ENCODE data around the gene TBC1D5.

Gene TBC1D5

GRCh38 chr3:17302774-17303173, 439.7 kb downstream of the TBC1D5 start:
- DNase-seq (ENCODE audit: low read depth in 2 of 2), result no peak

GRCh38 chr3:17302170-17302569, 440.3 kb downstream of the TBC1D5 start:
- no peak for DNase-seq (ENCODE audit: low read depth in 2 of 2)

- no peak for DNase-seq (ENCODE audit: low read depth in 2 of 2)
Observed at GRCh38 chr3:17301271-17301670, 441.2 kb downstream of the TBC1D5 start.

DNA sequence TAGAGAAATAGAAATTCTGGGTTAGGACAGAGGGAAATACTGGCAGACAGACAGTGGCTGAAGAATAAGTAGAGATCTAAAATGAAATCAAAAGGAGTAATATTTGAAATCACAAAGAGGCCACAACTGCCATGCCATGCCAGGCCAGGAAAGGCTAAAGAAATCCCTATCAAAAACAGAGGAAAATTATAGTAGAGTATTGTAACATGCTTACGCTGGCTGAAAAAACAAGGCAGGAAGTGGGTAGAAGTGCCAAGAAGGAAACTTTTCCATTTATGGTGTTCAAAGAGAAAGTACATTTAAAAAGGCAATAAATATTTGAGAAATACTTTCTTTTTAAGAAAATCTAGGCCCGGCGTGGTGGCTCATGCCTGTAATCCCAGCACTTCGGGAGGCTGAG, 442.0 kb downstream of the TBC1D5 start:
- DNase-seq (ENCODE audit: low read depth in 2 of 2), result no peak

GRCh38 chr3:17298038-17298437, 444.4 kb downstream of the TBC1D5 start:
- no peak for DNase-seq (ENCODE audit: low read depth in 2 of 2)

GRCh38 chr3:17292556-17292955, 449.9 kb downstream of the TBC1D5 start:
- no peak for DNase-seq (ENCODE audit: low read depth in 2 of 2)

DNA sequence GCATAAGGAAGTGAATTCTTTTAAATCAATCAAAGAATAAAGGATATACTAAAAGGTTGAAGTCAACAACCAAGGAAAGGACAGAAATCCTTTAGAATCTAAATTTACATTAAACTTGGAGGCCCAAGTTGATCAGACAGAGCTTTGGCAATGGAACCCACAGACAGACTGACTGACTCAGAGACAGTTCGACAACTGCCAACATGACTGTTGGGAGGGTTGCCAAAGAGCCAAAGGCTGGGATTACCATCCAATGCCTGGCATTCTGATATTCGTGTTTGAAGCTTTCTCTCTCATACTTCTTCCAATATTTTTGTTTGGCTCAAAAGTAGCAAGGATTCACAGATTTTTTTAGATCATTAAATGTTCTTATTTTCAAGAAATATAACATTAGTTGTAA, 451.5 kb downstream of the TBC1D5 start:
- no peak for DNase-seq (ENCODE audit: low read depth in 2 of 2)

GRCh38 chr3:17288839-17289399, 453.5 kb downstream of the TBC1D5 start:
- no peak for DNase-seq (ENCODE audit: low read depth in 2 of 2)

DNA sequence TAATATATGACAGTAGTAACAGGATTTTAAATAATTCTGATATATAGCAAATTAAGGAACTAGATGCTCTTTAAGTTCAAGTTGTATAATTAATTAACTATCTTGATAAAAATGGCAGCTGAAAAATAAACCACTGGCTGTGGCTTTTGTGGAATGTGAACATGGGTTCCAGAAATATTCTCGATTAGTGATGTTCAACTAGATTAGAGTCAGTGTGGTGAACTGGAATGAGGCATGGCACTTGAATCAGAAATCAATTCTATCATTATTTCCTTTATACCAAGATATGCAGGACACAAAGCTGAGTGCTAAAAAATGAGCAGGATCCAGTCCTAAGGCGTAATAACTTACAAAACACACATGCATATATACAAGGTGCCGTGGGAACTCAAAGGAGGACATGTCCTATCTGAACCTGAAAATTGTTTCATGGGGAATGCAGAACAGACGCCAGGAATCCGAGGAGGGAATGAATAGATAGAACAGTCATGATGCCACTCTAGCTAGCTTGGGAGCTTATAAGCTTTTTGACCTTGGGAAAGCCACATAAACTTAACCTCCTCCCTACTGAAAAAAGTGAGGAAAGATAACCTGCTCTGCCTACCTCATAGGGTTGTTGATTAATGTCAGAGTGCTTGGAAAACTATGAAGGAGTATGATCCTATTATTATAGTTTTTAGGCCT, 455.3 kb downstream of the TBC1D5 start:
- DNase-seq (ENCODE audit: low read depth in 2 of 2), result no peak

DNA sequence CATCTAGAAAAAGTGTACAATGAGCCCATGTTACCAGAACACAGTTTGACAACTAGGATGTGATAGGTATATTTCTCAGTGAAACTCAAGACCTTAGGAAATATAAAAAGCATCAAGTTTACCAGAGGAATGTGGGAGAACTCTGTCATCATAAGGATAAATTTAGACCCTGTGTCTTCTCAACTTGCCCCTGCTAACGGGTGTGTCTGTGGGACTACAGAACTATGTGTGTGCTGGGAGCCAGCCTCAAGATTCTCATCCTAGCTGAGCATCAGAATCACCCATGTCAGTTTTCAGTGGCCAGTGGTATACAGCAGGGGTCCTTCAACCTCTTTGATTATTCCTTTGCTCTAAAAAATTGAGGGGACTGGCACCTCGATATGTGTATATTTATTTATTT, 464.4 kb downstream of the TBC1D5 start:
- DNase-seq (ENCODE audit: low read depth in 2 of 2), result no peak

DNA sequence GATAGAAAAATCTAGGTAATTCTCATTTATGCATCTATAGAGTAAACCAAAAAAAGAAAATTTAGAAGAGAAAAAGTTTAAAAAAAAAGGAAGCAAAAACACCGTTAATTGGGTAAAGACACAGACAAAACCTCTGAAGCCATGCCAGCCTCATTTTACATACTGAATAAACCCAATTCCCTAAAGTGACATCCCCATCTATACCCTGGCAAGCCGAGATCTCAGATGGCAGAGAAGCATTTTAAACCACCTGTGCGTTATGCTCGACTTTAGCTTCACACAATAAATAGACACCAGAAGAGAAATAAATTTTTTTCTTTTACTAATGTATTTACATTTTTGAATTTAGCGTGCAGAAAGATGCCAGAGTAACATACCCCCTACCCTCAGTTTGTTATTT, 475.6 kb downstream of the TBC1D5 start:
- DNase-seq (ENCODE audit: low read depth in 2 of 2), result no peak

DNA sequence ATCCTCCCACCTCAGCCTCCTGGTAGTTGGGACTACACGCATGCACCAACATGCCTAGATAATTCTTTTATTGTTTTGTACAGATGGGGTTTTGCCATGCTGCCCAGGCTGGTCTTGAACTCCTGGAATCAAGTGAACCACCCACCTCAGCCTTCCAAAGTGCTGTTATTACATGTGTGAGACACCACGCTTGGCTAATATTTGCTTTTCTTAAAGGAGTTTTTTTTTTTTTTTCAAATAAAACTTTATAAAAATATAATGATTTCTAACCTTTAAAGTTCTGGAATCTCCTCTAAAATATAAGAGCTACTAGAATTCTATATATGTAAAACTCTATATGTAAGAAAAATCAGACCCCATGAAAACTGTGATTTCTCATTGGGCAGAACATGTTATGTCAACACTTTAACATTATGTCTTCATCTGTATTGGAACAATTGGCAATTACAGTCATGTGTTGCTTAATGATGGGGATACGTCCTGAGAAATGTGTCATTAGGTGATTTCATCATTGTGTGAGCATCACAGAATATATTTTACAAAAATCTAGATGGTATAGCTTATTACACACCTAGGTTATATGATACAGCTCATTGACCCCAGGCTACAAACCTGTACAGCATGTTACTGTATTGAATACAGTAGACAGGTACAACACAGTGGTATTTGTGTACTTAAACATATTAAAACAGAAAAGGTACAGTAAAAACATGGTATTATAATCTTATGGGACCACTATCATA, 480.6 kb downstream of the TBC1D5 start:
- no peak for DNase-seq (ENCODE audit: low read depth in 2 of 2)

GRCh38 chr3:17260257-17260656, 482.2 kb downstream of the TBC1D5 start:
- no peak for DNase-seq (ENCODE audit: low read depth in 2 of 2)

GRCh38 chr3:17259685-17260084, 482.7 kb downstream of the TBC1D5 start:
- DNase-seq (ENCODE audit: low read depth in 2 of 2), result no peak

DNA sequence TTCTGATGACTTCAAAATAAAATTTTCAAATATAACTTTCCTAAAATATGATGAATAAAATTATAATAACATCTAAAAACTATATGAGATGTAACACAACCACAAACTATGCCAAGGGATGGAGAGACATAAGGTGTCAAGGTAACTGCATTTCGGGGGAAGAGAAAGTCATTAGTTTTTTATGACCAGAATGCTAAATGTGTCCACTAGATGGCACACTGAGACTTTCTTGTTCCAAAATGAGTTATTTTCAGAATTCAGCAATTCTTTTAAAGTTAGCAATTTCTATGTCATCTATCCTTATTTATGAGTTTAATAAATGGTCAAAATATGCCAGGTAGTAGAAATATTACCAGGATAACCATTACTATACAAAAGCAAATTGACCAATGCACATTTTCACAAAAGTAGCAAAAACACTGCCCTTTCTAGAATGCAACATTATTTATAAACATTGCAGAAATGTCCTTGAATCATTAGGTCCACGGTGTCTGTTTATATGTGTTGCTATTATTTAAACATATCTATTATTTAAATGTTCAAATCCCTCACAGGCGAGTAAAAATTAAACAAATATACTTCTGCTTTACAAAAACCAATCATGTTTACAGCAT, 483.5 kb downstream of the TBC1D5 start:
- no peak for DNase-seq (ENCODE audit: low read depth in 2 of 2)

- DNase-seq (ENCODE audit: low read depth in 2 of 2), result no peak
Observed at GRCh38 chr3:17257269-17257668, 485.2 kb downstream of the TBC1D5 start.

GRCh38 chr3:17243621-17244020, 498.8 kb downstream of the TBC1D5 start:
- no peak for DNase-seq (ENCODE audit: low read depth in 2 of 2)

- no peak for DNase-seq (ENCODE audit: low read depth in 2 of 2)
Observed at GRCh38 chr3:17239417-17239816, 503.0 kb downstream of the TBC1D5 start.

DNA sequence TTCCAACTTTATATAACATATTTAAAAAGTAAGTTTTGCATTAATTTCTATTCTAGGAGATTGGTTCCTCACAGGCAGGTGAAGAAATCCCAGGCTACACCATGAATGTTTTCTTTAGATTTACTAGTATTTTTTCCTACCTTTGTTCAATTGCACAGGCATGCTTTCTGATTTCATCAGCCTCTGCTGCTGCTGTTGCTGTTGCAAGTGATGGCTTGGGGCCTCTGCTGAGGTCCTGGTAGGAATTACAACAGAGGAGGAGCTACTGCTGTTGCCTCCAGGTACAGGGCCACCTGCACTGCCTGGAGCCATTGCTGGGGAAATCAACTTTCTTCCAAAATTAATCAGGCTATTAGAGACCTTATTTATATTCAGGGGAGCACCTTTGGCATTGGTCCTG, 504.4 kb downstream of the TBC1D5 start:
- DNase-seq (ENCODE audit: low read depth in 2 of 2), result no peak

DNA sequence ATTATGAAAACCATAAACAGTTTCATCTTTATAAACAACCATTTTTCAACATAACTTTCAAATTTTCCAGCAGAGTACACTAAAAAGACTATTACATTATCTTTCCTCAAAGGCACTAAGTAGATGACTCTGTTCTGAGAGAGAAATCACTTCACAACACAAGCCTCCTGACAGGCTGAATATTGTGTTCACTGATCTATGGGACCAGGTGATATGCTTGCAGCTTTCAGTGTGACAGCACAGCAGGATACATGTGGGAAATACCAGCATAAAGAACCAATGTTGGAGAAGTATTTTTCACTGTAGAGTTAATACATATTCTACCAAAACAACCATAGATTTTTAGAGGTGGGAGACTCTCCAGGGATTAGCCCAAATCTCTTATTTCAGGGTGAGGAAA, 507.1 kb downstream of the TBC1D5 start:
- no peak for DNase-seq (ENCODE audit: low read depth in 2 of 2)

GRCh38 chr3:17234382-17234781, 508.0 kb downstream of the TBC1D5 start:
- DNase-seq (ENCODE audit: low read depth in 2 of 2), result no peak

DNA sequence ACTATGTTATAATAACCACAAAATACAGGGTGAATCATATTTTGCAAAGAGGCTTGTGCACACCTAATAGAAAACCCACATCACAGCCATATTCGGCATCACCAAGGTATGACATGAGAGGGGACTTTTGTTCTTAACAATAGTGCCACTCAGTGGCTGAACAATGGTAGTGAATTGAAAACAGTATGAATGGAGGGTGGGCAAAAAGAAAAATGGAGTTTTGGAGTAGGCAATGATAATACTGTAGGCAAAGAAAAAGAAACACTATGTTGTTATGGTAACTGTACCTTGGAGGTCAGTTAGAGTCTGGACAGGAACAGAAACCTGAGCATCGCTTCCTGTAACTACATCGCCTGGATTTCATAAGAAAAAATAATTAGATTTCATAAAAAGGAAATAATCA, 509.0 kb downstream of the TBC1D5 start:
- DNase-seq (ENCODE audit: low read depth in 2 of 2), result peak; percentile 10 to 21

DNA sequence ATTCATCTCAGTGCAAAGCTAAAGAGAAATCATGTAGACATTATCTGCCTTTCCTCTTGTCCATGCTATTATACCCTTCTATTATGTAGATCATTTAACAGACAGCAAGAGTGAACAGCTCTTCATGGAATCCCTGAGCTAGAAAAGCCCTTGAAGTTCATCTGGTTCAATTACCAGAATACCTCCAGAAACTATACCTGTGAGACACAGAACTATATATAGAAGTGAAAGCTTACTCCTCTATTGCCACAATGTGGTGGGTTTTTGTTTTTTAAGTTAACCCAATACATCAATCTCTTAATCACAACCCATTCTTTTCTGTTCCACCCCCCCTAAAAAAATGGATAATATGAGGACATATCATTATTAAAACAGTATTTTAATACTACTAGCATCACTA, 510.0 kb downstream of the TBC1D5 start:
- DNase-seq (ENCODE audit: low read depth in 2 of 2), result no peak

Data from stimulated activated CD8-positive, alpha-beta memory T cell treated with anti-CD3 and anti-CD28 coated beads, Interleukin-7, amount 100 ng/mL, for 4 hours (primary cell).